Fibroblast of mammary gland (primary cell): ENCODE measurements around the gene COX19.

ENCODE experiments used
- DNase-seq: peaks from one replicate; pipeline ENCODE4 v3.0.0-alpha.2; 2010; ENCODE audit warnings: low read depth
- H3K4me3 ChIP-seq: 2 replicates; pipeline ENCODE4 v1.5.1; 2011; ENCODE audit warnings: low read depth, mild to moderate bottlenecking, low read length, moderate library complexity; ENCODE audit not compliant: control insufficient read depth
- TF ChIP-seq, protein P1 (sequence below): conservative IDR thresholded peaks from 2 replicates; pipeline ENCODE4 v1.5.1; 2011; ENCODE audit warnings: low read depth, low read length, inconsistent platforms; ENCODE audit not compliant: control insufficient read depth, insufficient read depth

COX19 gene

DNA sequence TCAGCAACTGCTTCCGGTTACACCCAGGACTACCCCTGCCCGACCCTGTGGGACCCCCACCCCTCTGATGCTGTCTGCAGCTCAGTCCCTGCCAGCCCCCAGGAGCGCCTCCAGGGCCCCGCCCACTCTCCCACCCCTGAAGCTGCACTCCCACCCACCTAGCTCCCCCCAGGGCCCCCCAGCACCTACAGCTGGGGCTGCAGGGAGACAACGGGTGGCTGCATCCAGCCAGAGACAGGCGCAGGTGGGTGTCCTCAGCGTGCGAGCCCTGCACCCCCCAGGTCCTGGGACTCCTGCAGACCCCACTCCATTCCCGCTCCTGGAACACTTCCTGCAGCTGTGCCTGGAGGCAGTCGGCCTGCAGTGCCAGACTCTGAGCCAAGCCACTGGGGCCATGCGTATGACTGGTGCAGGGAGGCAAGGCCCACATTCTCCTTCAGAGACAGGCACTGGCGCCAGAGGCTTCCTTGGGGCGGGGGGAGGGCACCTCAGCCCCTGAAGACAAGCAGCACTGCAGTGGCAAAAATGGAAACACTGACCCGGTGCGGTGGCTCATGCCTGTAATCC, 13.7 kb upstream of the COX19 start:
- no peak for DNase-seq
- H3K4me3 ChIP-seq: no peak overlapping the region
- TF ChIP-seq, protein P1, sequence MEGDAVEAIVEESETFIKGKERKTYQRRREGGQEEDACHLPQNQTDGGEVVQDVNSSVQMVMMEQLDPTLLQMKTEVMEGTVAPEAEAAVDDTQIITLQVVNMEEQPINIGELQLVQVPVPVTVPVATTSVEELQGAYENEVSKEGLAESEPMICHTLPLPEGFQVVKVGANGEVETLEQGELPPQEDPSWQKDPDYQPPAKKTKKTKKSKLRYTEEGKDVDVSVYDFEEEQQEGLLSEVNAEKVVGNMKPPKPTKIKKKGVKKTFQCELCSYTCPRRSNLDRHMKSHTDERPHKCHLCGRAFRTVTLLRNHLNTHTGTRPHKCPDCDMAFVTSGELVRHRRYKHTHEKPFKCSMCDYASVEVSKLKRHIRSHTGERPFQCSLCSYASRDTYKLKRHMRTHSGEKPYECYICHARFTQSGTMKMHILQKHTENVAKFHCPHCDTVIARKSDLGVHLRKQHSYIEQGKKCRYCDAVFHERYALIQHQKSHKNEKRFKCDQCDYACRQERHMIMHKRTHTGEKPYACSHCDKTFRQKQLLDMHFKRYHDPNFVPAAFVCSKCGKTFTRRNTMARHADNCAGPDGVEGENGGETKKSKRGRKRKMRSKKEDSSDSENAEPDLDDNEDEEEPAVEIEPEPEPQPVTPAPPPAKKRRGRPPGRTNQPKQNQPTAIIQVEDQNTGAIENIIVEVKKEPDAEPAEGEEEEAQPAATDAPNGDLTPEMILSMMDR: no peak

DNA sequence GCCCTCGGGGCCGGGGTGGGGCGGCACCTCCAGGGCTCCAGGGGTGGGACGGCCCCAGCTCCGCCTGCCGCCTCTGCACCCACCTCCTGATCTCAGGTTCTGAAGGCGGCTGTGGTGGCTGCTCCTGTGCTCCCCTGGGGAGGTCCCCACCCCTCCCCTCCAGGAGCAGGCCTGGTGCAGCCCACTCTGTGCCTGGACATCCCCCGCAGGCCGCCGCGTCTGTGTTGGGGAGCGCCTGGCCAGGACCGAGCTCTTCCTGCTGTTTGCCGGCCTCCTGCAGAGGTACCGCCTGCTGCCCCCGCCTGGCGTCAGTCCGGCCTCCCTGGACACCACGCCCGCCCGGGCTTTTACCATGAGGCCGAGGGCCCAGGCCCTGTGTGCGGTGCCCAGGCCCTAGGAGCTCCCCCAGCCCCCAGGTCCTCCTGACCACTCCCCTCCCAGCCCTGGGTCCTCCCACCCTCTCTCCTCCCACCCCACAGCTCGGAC, 13.1 kb upstream of the COX19 start:
- TF ChIP-seq, protein P1: no peak
- DNase-seq: peak; percentile 18
- no peak overlapping the region for H3K4me3 ChIP-seq

DNA sequence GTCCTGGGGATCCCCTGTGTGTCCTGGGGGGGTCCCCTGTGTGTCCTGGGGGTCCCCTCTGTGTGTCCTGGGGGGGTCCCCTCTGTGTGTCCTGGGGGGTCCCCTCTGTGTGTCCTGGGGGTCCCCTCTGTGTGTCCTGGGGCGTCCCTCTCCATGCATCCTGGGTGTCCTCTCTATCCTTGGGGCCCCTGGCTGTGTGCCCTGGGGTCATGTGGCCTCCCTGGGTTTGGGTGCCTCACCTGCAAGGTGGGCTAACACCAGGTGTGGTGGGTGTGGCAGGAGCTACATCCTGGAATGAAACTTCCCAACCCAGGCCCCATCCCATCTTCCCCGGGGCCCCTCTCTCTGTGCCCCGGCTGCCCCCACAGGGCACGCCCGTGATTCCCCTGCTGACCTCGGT, 12.6 kb upstream of the COX19 start:
- H3K4me3 ChIP-seq: no peak overlapping the region
- DNase-seq: no peak
- TF ChIP-seq, protein P1: no peak

DNA sequence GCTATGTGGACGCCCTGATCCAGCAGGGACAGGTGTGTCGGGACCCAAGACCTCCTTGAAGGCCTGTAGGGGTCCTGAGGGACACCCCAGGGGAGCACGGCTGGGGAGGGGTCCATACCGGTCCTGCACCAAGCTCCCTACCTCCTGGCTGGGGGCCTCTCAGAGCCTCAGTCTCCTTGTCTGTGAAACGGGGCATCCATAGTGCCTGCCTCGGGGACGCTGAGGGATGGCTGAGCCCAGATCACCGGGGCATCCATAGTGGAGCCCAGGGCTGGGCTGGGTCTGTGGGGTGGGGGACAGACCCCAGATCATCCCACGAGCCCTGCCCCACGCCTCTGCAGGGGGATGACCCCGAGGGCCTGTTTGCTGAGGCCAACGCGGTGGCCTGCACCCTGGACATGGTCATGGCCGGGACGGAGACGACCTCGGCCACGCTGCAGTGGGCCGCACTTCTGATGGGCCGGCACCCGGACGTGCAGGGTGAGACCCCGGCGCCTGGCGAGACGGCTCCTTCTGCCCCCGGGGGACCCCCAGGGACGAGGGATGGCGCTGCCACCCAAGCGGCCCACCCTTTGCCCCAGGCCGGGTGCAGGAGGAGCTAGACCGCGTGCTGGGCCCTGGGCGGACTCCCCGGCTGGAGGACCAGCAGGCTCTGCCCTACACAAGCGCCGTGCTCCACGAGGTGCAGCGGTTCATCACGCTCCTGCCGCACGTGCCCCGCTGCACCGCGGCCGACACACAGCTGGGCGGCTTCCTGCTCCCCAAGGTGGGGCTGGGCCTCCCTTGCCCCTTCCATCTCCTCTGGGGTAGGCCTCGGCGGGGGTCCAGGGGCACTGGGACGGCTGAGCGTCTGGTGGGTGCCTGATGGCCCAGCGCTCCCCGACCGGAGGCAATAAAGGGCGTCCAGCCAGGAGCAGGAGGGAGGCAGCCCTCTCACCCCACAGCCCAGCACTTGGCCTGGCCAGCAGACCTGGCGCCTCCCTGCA, 11.7 kb upstream of the COX19 start:
- no peak for DNase-seq
- TF ChIP-seq, protein P1: no peak
- no peak overlapping the region for H3K4me3 ChIP-seq

DNA sequence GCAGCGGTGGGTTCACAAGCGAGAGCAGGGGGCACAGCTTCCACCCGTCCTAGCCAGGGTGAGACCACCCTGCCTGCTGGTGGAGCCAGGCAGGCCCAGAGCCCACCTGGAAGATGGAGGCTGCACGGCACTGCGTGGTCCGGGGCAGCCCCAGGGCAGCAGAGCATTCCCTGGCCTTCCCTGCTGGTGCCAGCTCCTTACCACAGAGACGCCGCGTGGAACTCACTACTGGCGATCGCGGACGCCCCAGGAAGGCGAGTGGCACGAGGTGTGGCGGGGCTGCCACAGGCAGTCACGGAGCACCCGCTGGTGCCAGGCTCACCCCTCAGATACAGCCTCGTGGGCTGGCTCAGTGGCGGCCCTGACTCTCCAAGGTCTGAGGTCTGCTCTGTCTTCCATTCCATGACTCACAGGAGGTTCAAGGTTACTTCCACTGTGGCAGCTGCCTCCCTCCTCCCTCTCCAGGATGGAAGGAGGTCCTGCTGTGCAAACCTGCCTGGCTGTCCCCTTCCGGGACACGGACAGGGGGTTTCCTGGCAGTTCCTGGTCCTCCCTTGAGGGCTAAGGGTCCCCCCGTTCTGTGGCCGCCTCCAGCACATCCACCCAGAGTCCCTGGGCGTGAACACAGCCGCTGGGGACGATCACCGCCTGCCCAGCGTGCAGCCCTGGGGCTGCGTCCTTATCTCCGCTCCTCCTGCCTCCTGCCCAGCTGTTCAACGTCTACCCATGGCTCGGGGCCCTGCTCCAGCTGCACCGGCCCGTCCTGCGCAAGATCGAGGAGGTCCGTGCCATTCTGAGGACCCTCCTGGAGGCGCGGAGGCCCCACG, 10.8 kb upstream of the COX19 start:
- TF ChIP-seq, protein P1: no peak
- no peak overlapping the region for H3K4me3 ChIP-seq
- peak; percentile 38 for DNase-seq

DNA sequence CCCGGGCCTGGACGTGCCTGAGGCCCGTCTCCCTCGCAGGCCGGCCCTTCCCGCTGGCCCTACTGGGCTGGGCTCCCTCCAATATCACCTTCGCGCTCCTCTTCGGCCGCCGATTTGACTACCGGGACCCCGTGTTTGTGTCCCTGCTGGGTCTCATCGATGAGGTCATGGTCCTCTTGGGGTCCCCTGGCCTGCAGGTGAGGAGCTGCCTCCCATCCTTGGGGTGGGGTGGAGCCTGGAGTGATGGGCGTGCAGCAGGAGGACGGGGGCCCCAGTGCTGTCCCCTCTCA, 9.7 kb upstream of the COX19 start:
- TF ChIP-seq, protein P1: no peak
- DNase-seq: no peak
- H3K4me3 ChIP-seq: no peak overlapping the region
